Neural cell (in vitro differentiated cells): ENCODE data around the gene PDE10A. TPM values are rescaled to one million over a fixed set of nuclear protein-coding genes. Genes with fewer than 3 reads are reported as not detected.

Experiments
- H2AFZ ChIP-seq: fragments of 200-600, 300-800 bp; sonication (generic), shearing (Covaris generic); 2 replicates; pipeline ENCODE4 v1.6.0; 2014; ENCODE audit warnings: low read depth, mild to moderate bottlenecking, antibody characterized with exemption, low read length, moderate library complexity
- H3F3A ChIP-seq: fragments of 200-600 bp; shearing (Covaris generic); 2 replicates; pipeline ENCODE4 v1.6.1; 2016; ENCODE audit warnings: mild to moderate bottlenecking, moderate library complexity, mixed read lengths, antibody characterized with exemption, low read length; ENCODE audit not compliant: insufficient read depth, poor library complexity, severe bottlenecking
- H3K27ac ChIP-seq: fragments of 200-600, 300-800 bp; sonication (generic), shearing (Covaris generic); 2 replicates; pipeline ENCODE4 v1.5.1; 2014; ENCODE audit warnings: mild to moderate bottlenecking, low read length, moderate library complexity
- H3K27me3 ChIP-seq: fragments of 300-800, 200-600 bp; sonication (generic), shearing (Covaris generic); 2 replicates; pipeline ENCODE4 v1.6.0; 2014; ENCODE audit warnings: mild to moderate bottlenecking, low read depth, low read length, moderate library complexity; ENCODE audit not compliant: insufficient read depth
- H3K36me3 ChIP-seq: fragments of 300-800, 200-600 bp; sonication (generic), shearing (Covaris generic); 2 replicates; pipeline ENCODE4 v1.5.1; 2014; ENCODE audit warnings: mild to moderate bottlenecking, antibody characterized with exemption, low read length, moderate library complexity; ENCODE audit not compliant: insufficient read depth
- H3K4me2 ChIP-seq: fragments of 300-800, 200-600 bp; sonication (generic), shearing (Covaris generic); 2 replicates; pipeline ENCODE4 v1.6.0; 2014; ENCODE audit warnings: mild to moderate bottlenecking, low read length
- H3K4me3 ChIP-seq: fragments of 300-800, 200-600 bp; sonication (generic), shearing (Covaris generic); 2 replicates; pipeline ENCODE4 v1.5.1; 2014; ENCODE audit warnings: mild to moderate bottlenecking, low read length, moderate library complexity
- H3K79me2 ChIP-seq: fragments of 200-600 bp; shearing (Covaris generic); replicated peaks from 2 replicates; pipeline ENCODE4 v1.6.0; 2014; ENCODE audit warnings: mild to moderate bottlenecking, low read length, moderate library complexity; ENCODE audit not compliant: insufficient read depth
- H3K9ac ChIP-seq: fragments of 300-800, 200-600 bp; sonication (generic), shearing (Covaris generic); 2 replicates; pipeline ENCODE4 v1.6.1; 2016; ENCODE audit warnings: mild to moderate bottlenecking, low read length, mixed read lengths
- H3K9me2 ChIP-seq: fragments of 200-600 bp; shearing (Covaris generic); 2 replicates; pipeline ENCODE4 v1.6.1; 2016; ENCODE audit warnings: mild to moderate bottlenecking, low read length, mixed read lengths; ENCODE audit not compliant: insufficient read depth
- H3K9me3 ChIP-seq: fragments of 200-600, 300-800 bp; sonication (generic), shearing (Covaris generic); 2 replicates; pipeline ENCODE4 v1.6.1; 2016; ENCODE audit warnings: mild to moderate bottlenecking, mixed run types, low read length, moderate library complexity, mixed read lengths
- H4K20me1 ChIP-seq: fragments of 200-600 bp; shearing (Covaris generic); 2 replicates; pipeline ENCODE4 v1.6.1; 2016; ENCODE audit warnings: mild to moderate bottlenecking, mixed run types; ENCODE audit not compliant: insufficient read depth
- EP300 ChIP-seq: fragments of 450-650 bp; conservative IDR thresholded peaks from 2 replicates; pipeline ENCODE4 v1.6.1; 2014; ENCODE audit warnings: antibody characterized with exemption, mild to moderate bottlenecking, moderate library complexity; ENCODE audit not compliant: poor library complexity, severe bottlenecking
- EZH2 ChIP-seq: fragments of 200-600, 300-800 bp; shearing (Covaris generic), sonication (generic); IDR thresholded peaks from 2 replicates; pipeline ENCODE4 v1.6.1; 2014; ENCODE audit warnings: antibody characterized with exemption, low read length, borderline replicate concordance, mild to moderate bottlenecking; ENCODE audit not compliant: insufficient read depth, poor library complexity, severe bottlenecking
- MXI1 ChIP-seq: fragments of 450-650 bp; conservative IDR thresholded peaks from 2 replicates; pipeline ENCODE4 v1.6.1; 2014; ENCODE audit warnings: antibody characterized with exemption, mild to moderate bottlenecking; ENCODE audit not compliant: poor library complexity, severe bottlenecking
- POLR2AphosphoS5 ChIP-seq: IDR thresholded peaks from 2 replicates; pipeline ENCODE4 v1.6.1; 2012
- RAD21 ChIP-seq: fragments of 450-650 bp; conservative IDR thresholded peaks from 2 replicates; pipeline ENCODE4 v1.6.1; 2014; ENCODE audit warnings: antibody characterized with exemption, mild to moderate bottlenecking, moderate library complexity
- SMC3 ChIP-seq: fragments of 450-650 bp; conservative IDR thresholded peaks from 2 replicates; pipeline ENCODE4 v1.6.1; 2014; ENCODE audit warnings: antibody characterized with exemption, mild to moderate bottlenecking, moderate library complexity; ENCODE audit not compliant: poor library complexity
- TAF1 ChIP-seq: IDR thresholded peaks from 2 replicates; pipeline ENCODE4 v1.6.1; 2012; ENCODE audit warnings: low read depth
- polyA plus RNA-seq: library from polyadenylated mRNA; depleted of rRNA; stranded (reverse); fragments of >200 nt; gene quantifications from 2 replicates; pipeline ENCODE4 v1.2.3, GENCODE V29; 2014
- TF ChIP-seq, protein P1 (sequence below): fragments of 450-650 bp; IDR thresholded peaks from 2 replicates; pipeline ENCODE4 v1.5.1; 2014; ENCODE audit warnings: antibody characterized with exemption, mild to moderate bottlenecking, moderate library complexity; ENCODE audit not compliant: poor library complexity, severe bottlenecking
- TF ChIP-seq, protein P2 (sequence below): IDR thresholded peaks from 2 replicates; pipeline ENCODE4 v1.6.1; 2012; ENCODE audit warnings: borderline replicate concordance

The PDE10A gene
- polyA plus RNA-seq, 1 donor from 2014 or later = 52.4 TPM

DNA sequence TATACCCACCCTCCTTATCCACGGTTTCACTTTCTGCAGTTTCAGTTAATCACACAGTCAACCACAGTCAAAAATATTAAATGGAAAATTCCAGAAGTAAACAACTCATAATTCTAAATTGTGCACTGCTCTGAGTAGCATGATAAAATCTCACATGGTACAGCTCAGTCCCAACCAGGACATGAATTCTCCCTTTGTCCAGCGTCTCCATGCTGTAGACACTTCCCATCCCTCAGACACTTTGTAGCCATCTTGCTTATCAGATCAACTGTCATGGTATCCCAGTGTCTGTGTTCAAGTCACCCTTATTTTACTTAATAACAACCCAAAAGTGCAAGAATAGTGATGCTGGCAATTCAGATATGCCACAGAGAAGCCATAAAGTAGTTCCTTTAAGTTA, 94.7 kb downstream of the PDE10A start:
- no peak overlapping the region for H3K4me3 ChIP-seq
- H3K36me3 ChIP-seq = no peaks in the 10 kb centered on the region
- no peaks in the 10 kb centered on the region for H3F3A ChIP-seq
- H3K9me2 ChIP-seq = no peaks in the 10 kb centered on the region
- no peak overlapping the region for H3K27ac ChIP-seq
- no peaks in the 10 kb centered on the region for H3K27me3 ChIP-seq
- no peak overlapping the region for H3K9ac ChIP-seq
- no peak for TF ChIP-seq SMC3
- H3K79me2 ChIP-seq = peaks cover 49% of the 10 kb centered on the region
- H2AFZ ChIP-seq = no peak overlapping the region
- no peaks in the 10 kb centered on the region for H4K20me1 ChIP-seq
- peaks cover 4% of the 10 kb centered on the region for H3K9me3 ChIP-seq
- H3K4me2 ChIP-seq = no peak overlapping the region

DNA sequence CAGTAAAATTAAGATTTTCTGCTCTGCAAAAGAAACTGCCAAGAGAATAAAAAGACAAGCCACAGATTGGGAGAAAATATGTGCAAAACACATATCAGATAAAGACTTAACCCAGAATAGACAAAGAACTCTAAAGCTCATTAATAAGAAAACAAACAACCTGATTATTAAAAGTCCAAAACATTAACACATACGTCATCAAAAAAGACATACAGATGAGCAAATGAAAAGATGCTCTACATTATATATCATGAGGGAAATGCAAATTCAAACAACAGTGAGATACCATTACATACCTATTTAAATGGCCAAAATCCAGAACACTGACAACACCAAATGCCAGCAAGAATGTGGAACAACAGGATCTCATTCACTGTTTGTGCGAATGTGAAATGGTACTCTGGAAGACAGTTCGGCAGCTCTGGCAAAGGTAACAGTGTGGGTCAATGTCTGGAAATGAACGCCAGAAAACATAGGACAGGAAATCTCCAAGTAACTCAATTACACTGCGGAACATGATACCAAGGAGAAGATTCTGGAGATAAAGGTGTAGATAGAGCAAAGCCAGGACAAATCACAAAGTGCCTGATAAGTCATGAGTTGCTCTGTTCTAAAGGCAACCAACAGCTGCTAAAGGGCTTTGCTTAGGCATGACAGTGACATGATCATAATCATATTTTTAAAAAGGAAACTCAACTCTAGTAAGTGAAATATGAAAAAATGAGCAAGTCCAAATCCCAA, 96.8 kb downstream of the PDE10A start:
- H3K27ac ChIP-seq = no peak overlapping the region
- no peaks in the 10 kb centered on the region for H4K20me1 ChIP-seq
- H3K79me2 ChIP-seq = peaks cover 35% of the 10 kb centered on the region
- TF ChIP-seq EZH2 (no peak), RAD21 (no peak), TAF1 (no peak), POLR2AphosphoS5 (no peak), SMC3 (no peak), MXI1 (no peak), EP300 (no peak)
- TF ChIP-seq, protein P1, sequence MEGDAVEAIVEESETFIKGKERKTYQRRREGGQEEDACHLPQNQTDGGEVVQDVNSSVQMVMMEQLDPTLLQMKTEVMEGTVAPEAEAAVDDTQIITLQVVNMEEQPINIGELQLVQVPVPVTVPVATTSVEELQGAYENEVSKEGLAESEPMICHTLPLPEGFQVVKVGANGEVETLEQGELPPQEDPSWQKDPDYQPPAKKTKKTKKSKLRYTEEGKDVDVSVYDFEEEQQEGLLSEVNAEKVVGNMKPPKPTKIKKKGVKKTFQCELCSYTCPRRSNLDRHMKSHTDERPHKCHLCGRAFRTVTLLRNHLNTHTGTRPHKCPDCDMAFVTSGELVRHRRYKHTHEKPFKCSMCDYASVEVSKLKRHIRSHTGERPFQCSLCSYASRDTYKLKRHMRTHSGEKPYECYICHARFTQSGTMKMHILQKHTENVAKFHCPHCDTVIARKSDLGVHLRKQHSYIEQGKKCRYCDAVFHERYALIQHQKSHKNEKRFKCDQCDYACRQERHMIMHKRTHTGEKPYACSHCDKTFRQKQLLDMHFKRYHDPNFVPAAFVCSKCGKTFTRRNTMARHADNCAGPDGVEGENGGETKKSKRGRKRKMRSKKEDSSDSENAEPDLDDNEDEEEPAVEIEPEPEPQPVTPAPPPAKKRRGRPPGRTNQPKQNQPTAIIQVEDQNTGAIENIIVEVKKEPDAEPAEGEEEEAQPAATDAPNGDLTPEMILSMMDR = no peak
- TF ChIP-seq, protein P2, sequence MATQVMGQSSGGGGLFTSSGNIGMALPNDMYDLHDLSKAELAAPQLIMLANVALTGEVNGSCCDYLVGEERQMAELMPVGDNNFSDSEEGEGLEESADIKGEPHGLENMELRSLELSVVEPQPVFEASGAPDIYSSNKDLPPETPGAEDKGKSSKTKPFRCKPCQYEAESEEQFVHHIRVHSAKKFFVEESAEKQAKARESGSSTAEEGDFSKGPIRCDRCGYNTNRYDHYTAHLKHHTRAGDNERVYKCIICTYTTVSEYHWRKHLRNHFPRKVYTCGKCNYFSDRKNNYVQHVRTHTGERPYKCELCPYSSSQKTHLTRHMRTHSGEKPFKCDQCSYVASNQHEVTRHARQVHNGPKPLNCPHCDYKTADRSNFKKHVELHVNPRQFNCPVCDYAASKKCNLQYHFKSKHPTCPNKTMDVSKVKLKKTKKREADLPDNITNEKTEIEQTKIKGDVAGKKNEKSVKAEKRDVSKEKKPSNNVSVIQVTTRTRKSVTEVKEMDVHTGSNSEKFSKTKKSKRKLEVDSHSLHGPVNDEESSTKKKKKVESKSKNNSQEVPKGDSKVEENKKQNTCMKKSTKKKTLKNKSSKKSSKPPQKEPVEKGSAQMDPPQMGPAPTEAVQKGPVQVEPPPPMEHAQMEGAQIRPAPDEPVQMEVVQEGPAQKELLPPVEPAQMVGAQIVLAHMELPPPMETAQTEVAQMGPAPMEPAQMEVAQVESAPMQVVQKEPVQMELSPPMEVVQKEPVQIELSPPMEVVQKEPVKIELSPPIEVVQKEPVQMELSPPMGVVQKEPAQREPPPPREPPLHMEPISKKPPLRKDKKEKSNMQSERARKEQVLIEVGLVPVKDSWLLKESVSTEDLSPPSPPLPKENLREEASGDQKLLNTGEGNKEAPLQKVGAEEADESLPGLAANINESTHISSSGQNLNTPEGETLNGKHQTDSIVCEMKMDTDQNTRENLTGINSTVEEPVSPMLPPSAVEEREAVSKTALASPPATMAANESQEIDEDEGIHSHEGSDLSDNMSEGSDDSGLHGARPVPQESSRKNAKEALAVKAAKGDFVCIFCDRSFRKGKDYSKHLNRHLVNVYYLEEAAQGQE = no peak
- no peaks in the 10 kb centered on the region for H3K36me3 ChIP-seq
- H3K9ac ChIP-seq = no peak overlapping the region
- H3K9me3 ChIP-seq = peaks cover 4% of the 10 kb centered on the region
- no peak overlapping the region for H3K4me2 ChIP-seq
- no peaks in the 10 kb centered on the region for H3K27me3 ChIP-seq
- no peaks in the 10 kb centered on the region for H3F3A ChIP-seq
- no peak overlapping the region for H3K4me3 ChIP-seq
- no peak overlapping the region for H2AFZ ChIP-seq
- H3K9me2 ChIP-seq = no peaks in the 10 kb centered on the region
